Epithelial cell of proximal tubule (primary cell): ENCODE measurements around the gene KCP. TPM values are rescaled to one million over a fixed set of nuclear protein-coding genes. Genes with fewer than 3 reads are reported as not detected.

Experiments used
- DNase-seq: peaks from one replicate; pipeline ENCODE4 v3.0.0-alpha.2; 2011; ENCODE audit warnings: low read depth
- H3K4me3 ChIP-seq: 2 replicates; pipeline ENCODE4 v1.5.1; 2011; ENCODE audit warnings: low read depth, mild to moderate bottlenecking, low read length
- total RNA-seq: library from RNA; depleted of rRNA; stranded (reverse); fragments of >200 nt; gene quantifications from 2 replicates; pipeline ENCODE4 v1.2.3, GENCODE V29; 2015
- TF ChIP-seq, protein P1 (sequence below): conservative IDR thresholded peaks from 2 replicates; pipeline ENCODE4 v1.5.1; 2012; ENCODE audit warnings: low read depth, mild to moderate bottlenecking, low read length

Gene KCP
- total RNA-seq, 1 donor from 2014 or later = 5.2 TPM

DNA sequence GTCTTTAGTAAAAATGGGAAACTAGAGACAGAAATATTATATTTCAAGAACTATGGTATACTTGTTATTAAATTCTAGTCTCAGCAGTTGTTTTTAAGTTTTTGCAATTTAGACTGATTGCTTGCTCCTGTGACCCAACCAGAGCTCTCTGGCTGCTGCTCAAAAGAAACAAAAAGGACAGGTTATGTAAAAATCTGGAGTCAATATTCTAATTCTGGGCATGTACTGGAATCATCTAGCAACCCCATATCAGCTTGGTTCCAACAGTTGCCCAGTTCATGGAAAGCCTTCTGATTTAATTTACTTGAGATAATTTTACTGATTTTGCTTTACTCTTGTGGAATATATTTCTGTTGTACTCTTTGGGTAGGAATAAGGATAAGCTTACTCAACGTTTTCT lies 10.3 kb downstream of the KCP start:
- TF ChIP-seq, protein P1, sequence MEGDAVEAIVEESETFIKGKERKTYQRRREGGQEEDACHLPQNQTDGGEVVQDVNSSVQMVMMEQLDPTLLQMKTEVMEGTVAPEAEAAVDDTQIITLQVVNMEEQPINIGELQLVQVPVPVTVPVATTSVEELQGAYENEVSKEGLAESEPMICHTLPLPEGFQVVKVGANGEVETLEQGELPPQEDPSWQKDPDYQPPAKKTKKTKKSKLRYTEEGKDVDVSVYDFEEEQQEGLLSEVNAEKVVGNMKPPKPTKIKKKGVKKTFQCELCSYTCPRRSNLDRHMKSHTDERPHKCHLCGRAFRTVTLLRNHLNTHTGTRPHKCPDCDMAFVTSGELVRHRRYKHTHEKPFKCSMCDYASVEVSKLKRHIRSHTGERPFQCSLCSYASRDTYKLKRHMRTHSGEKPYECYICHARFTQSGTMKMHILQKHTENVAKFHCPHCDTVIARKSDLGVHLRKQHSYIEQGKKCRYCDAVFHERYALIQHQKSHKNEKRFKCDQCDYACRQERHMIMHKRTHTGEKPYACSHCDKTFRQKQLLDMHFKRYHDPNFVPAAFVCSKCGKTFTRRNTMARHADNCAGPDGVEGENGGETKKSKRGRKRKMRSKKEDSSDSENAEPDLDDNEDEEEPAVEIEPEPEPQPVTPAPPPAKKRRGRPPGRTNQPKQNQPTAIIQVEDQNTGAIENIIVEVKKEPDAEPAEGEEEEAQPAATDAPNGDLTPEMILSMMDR = no peak
- no peak for DNase-seq
- H3K4me3 ChIP-seq = no peak overlapping the region

DNA sequence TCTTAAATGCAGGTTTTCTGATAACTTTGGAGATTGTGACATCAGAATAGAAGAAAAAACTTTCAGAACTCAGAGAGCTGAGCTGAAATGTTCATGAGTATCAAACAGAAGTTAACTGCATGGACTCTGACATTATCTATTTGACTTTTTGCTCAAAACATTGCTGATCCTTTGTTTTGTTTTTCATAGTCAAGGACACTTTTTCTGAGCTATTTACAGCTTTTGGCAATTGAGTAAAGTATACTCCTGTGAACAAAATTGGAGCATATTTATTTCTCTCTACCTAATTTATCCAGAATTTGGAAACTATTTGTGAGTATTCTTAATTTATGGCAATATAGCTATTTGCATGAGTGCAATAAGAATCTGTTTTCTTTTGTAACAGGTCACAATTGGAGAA lies 11.1 kb downstream of the KCP start:
- TF ChIP-seq, protein P1 = no peak

DNA sequence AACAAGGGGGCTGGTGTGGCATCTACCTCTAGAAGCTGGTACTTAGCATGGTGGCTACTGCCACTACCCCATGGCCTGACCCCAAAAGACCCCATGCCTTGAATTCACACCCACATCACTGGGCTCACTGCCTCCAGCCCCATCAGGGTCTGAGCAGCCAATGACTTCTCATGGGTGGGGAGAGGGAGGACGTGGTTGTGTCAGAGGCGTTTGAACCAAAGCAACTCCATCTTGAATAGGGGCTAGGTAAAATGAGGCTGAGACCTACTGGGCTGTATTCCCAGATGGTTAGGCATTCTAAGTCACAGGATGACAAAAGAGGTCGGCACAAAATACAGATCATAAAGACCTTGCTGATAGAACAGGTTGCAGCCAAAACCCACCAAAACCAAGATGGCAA lies 15.2 kb downstream of the KCP start:
- no peak overlapping the region for H3K4me3 ChIP-seq
- no peak for DNase-seq
- TF ChIP-seq, protein P1 = no peak

More for the DNA sequence above, 11.1 kb downstream of the KCP start:
- H3K4me3 ChIP-seq = no peak overlapping the region
- DNase-seq = no peak

DNA sequence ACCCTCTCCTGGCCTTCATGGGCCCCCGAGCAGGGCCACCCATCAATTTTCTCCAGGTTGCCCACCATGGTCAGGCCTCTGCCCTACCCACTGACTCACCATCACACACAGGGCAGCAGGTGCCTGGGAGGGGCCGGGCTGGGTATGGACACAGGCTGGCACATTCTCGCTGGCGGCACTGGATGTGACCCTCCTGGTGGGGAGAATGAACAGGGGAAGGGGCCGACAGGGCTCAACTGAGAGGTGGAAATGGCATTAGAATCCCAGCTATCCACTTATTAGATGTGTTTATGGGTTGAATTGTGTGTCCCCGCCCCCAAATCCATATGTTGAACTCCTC lies 16.4 kb downstream of the KCP start:
- no peak overlapping the region for H3K4me3 ChIP-seq
- no peak for DNase-seq
- TF ChIP-seq, protein P1 = no peak

DNA sequence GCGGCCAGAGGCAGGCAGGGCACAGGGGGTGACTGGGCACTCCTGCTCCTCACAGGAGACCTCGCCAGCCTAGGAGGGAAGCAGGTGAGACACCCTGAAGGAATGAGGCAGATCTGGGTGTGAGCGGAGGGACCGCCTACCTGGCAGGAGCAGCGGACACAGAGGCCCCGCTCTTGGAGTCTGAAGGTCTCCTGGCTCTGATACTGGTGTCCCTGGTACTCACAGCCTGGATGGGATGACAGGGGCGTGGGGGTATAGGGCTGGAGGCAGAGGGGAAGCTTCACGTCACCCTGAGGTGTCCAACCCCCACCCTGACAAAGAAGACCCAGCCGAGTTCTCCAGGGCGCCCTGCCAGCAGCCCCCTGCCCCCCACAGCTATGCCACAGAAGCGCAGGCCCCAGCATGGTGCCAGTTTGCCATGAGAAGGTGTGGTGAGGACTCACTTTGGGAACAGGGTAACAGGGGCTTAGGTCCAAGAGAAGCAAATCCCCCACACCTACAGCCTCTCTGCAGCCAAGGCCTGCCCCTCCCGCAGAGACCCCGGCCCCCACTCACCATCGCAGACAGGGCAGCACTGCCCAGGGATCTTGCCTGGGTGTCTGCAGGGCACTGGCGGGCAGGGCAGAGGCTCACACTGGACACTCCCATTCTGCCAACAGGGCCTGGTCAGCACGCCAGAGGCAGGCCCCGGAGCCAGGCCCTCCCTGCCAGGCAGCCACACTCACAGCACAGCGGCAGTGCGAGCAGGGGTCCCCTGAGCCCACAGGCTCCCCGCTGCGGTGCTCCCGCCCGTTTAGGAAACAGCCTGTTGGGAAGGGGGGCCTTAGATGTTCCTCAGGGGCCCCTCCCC lies 17.0 kb downstream of the KCP start:
- H3K4me3 ChIP-seq = no peak overlapping the region
- TF ChIP-seq, protein P1 = no peak
- DNase-seq = no peak

DNA sequence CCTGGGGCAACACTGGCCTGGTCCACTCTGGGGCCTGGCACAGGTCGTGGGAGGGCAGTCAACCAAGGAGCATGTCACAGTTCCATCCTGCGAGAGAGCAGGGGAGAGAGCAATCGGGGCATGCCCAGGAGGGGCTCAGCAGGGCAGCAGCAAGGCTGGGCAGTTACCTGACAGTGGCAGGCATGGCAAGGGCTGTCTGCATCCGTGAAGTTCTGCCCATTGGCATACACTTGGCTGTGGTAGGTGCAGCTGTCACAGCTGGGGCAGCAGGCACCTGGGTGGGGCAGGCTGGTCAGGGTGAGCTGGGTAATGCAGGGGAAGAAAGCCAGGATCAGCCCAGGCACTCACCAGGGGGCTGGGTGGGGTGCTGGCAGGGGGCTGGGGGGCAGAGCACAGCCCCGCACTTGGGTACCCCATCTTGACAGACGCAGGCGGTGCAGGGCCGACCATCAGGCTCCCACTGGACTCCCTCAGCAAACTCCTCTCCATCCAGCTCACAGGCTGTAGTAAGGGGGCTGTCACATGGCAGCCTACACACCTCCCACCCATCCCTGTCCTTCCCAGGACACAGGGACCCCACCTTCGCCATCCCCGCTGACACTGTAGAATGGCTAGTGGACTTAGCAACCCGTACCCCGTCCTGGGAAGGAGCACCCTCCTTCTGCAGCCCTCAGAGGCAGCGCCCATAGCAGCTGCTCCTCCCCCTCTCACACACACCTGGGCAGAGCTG lies 17.8 kb downstream of the KCP start:
- TF ChIP-seq, protein P1 = no peak
- H3K4me3 ChIP-seq = no peak overlapping the region
- DNase-seq = no peak

DNA sequence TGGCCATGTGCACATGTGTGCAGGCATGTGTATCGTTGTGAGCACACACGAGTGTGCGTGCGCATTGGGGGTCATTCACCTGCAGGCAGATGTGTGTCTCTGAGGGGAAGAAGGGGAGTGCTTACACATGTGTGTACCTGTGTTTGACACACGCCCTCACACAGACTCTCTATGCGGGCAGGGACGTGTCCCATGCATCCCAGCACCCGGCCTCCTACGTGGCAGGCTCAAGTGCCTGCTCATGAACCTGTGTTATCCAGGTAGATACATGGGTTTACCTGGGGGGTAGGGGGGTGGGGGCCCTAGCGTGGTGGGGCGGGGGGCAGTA lies 18.6 kb downstream of the KCP start:
- TF ChIP-seq, protein P1 = no peak
- H3K4me3 ChIP-seq = no peak overlapping the region
- DNase-seq = no peak
